ENCODE data around the gene SCAI.
"Not testable (repeated sequence)": the region's sequence is repeated elsewhere in the genome, so short reads cannot be mapped to it uniquely, and the experiment has no call there.

Gene SCAI

DNA sequence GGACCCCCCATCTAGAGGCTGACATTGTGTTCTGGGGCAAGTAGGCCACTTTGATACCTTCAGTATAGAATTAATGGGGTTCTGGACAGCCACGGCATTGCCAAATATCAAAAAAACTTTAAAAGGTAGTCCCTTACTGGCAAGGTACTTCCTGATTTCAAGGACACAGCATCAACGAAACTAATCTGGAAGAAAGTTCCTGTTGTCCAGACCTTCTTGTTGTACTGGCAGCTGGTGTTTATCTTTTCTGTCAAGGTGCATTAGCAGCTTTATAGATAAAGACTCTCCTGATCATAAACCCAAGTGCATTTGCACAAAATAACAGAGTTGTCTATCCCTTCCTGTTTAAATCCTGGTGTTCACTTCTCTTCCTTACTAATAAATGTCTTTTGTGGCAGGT is 178.7 kb downstream of the SCAI start:
- no peak for DNase-seq (ENCODE audit: extremely low read depth, low read depth)
- no peak overlapping the region for H3K4me3 ChIP-seq (replicated peaks; ENCODE audit: low read depth, low read length)
- TF ChIP-seq, protein P1, sequence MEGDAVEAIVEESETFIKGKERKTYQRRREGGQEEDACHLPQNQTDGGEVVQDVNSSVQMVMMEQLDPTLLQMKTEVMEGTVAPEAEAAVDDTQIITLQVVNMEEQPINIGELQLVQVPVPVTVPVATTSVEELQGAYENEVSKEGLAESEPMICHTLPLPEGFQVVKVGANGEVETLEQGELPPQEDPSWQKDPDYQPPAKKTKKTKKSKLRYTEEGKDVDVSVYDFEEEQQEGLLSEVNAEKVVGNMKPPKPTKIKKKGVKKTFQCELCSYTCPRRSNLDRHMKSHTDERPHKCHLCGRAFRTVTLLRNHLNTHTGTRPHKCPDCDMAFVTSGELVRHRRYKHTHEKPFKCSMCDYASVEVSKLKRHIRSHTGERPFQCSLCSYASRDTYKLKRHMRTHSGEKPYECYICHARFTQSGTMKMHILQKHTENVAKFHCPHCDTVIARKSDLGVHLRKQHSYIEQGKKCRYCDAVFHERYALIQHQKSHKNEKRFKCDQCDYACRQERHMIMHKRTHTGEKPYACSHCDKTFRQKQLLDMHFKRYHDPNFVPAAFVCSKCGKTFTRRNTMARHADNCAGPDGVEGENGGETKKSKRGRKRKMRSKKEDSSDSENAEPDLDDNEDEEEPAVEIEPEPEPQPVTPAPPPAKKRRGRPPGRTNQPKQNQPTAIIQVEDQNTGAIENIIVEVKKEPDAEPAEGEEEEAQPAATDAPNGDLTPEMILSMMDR (IDR thresholded peaks at IDR 0.05; ENCODE audit: low read depth, low read length, missing control alignments): no peak

DNA sequence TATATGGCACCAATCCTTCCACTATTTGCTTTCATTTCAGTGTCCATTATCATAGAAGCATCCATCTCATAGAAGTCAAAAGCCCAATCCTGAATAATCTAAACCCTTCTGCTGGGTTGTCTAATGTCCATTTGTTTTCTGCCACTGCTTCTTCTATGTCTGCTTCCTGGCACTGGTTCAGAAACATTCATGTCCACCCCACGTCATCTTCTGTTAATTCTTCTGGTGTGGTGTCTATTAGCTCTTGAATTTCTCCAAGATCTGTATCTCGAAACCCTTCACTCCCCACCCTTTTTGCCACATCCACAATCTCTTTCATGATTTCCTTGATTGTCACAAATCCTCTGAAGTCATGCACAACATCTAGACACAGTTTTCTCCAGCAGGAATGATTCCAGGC is 179.3 kb downstream of the SCAI start:
- DNase-seq (ENCODE audit: extremely low read depth, low read depth): no peak
- TF ChIP-seq, protein P1 (IDR thresholded peaks at IDR 0.05; ENCODE audit: low read depth, low read length, missing control alignments): no peak
- H3K4me3 ChIP-seq (replicated peaks; ENCODE audit: low read depth, low read length): no peak overlapping the region

DNA sequence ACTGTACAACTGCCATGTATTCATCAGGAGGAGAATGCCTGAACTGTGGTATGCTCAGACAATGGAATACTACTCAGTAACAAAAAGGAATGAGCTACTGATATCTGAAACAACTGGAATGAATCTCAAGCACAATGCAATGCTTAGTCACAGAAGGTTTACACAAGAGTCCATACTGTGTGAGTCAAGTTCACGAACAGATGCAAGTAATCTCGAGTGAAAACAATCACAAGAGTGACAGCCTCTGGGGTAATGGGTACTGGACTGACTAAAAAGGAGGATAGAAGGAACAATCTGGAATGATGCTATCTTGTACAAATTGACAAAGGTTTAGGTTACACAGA is 182.9 kb downstream of the SCAI start:
- H3K4me3 ChIP-seq (replicated peaks; ENCODE audit: low read depth, low read length): no peak overlapping the region
- TF ChIP-seq, protein P1 (IDR thresholded peaks at IDR 0.05; ENCODE audit: low read depth, low read length, missing control alignments): no peak
- no peak for DNase-seq (ENCODE audit: extremely low read depth, low read depth)

DNA sequence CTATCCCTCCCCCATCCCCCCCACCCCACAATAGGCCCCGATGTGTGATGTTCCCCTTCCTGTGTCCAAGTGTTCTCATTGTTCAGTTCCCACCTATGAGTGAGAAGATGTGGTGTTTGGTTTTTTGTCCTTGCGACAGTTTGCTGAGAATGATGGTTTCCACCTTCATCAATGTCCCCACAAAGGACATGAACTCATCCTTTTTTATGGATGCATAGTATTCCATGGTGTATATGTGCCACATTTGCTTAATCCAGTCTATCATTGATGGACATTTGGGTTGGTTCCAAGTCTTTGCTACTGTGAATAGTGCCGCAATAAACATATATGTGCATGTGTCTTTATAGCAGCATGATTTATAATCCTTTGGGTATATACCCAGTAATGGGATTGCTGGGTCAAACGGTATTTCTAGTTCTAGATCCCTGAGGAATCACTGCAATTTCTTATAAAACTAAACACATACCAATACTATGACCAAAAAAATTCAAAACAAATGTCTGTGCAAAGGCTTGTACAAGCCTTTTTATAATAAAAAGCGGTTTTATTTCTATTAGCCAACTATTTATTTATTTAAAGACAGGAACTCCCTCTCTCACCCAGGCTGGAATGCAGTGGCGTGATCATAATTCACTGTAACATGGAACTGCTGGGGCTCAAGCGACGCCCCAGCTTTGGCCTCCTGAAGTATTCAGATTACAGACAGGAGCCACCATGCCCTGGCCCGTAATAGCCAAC is 183.5 kb downstream of the SCAI start:
- H3K4me3 ChIP-seq (replicated peaks; ENCODE audit: low read depth, low read length); DNase-seq (ENCODE audit: extremely low read depth, low read depth): not testable (repeated sequence)

DNA sequence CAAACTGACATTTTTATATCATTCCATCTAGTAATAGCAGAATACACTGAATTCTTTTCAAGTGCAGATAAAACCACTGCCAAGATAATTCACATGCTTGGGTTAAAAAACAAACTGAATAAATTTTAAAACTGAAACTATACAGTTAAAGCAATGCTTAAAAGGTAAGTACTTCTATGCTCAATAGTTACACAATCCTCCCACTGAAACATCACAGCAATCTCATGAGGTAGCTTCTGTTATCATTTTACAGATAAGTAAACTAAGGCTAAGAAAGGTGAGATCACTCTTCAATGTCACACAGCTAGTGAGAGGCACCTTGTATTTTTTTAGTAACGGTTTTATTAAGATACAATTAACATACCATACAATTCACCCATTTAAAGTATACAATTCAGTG is 189.1 kb downstream of the SCAI start:
- no peak overlapping the region for H3K4me3 ChIP-seq (replicated peaks; ENCODE audit: low read depth, low read length)
- TF ChIP-seq, protein P1 (IDR thresholded peaks at IDR 0.05; ENCODE audit: low read depth, low read length, missing control alignments): no peak
- DNase-seq (ENCODE audit: extremely low read depth, low read depth): no peak

DNA sequence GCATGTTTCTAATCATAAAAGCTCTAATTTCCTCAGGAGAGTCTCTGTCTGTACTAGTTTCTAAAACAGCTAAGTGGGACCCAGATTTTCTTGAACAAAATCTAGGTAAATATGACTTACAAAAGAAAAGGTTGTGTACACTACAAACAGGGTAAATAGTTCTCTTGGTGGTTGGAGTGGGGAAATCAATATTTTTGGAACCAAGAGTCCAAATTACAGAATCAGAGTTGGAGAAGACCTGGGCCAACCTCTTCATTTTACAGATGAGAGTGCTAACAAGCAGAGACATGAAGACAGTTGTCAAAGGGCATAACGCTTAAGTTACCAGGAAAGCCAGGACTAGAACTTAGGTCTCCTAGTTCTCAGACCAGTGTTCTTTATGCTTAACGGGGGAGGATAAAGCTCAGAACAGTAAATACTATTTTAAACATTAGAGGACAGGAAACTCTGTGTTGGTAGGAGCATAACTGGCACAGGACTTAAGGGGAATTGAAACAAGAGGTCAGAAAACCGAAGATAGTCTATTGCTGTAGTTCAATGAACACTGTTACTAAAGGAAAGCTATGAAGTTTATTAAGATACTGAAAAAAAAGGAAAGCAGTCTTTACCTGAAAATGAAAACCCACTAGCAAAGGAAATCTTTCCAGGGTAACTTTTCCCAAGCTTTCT is 193.1 kb downstream of the SCAI start:
- DNase-seq (ENCODE audit: extremely low read depth, low read depth): no peak
- TF ChIP-seq, protein P1 (IDR thresholded peaks at IDR 0.05; ENCODE audit: low read depth, low read length, missing control alignments): no peak
- H3K4me3 ChIP-seq (replicated peaks; ENCODE audit: low read depth, low read length): no peak overlapping the region

DNA sequence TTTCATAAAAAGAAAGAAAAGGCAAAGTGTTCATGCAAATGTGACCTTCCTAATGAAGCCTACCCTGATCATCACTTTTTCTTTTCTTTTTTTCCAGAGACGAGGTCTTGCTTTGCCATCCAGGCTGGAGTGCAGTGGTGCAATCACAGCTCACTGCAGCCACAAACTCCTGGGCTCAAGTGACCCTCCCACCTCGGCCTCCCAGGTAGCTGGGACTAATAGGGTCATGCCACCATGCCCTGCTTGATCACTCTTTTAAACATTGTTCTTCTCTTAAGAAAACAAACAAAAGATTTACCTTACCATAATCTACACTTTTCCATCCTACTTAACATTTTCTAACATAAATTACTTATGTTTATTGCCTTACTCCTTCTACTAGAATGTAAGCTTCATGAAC is 193.9 kb downstream of the SCAI start:
- no peak overlapping the region for H3K4me3 ChIP-seq (replicated peaks; ENCODE audit: low read depth, low read length)
- TF ChIP-seq, protein P1 (IDR thresholded peaks at IDR 0.05; ENCODE audit: low read depth, low read length, missing control alignments): no peak
- DNase-seq (ENCODE audit: extremely low read depth, low read depth): no peak

All from HFF-Myc (cell line).